ENCODE measurements around the gene FICD.

GRCh38 chr12:108509806-108510205 lies 5.3 kb upstream of the FICD start:
- TF ChIP-seq CTCF (IDR thresholded peaks at IDR 0.05) (no peak), POLR2A (IDR thresholded peaks at IDR 0.05) (no peak)

Measured in testis (tissue), 2 donors.